DMS79 treated with DMSO at 0.1 percent for 48 hours (cell line): ENCODE data around the gene IGSF21.
"Not testable (repeated sequence)": the region's sequence is repeated elsewhere in the genome, so short reads cannot be mapped to it uniquely, and the experiment has no call there.

Source experiments
- DNase-seq: peaks from one replicate; lab custom pipeline; 2025; lab: John Stamatoyannopoulos, UW

Gene IGSF21

GRCh38 chr1:18360251-18360650 is 252.7 kb downstream of the IGSF21 start:
- no peak for DNase-seq

DNA sequence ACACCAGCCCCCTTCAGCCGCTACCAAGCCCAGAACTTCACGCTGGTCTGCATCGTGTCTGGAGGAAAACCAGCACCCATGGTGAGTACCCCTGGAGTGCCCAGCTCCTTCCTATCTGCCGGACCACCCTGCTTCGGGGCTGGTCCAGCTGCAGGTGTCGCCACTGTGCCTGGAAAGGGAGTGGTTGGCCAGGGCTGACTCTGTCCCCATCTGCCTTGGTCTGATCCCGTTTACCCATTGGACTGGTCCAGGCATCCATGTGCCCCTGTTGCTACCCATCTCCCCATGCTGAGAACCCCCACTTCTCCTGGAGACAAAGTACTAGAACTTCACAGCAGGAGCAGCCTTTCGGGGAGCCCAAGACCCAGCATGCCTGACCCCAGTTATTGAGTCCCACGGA is 254.6 kb downstream of the IGSF21 start:
- no peak for DNase-seq

DNA sequence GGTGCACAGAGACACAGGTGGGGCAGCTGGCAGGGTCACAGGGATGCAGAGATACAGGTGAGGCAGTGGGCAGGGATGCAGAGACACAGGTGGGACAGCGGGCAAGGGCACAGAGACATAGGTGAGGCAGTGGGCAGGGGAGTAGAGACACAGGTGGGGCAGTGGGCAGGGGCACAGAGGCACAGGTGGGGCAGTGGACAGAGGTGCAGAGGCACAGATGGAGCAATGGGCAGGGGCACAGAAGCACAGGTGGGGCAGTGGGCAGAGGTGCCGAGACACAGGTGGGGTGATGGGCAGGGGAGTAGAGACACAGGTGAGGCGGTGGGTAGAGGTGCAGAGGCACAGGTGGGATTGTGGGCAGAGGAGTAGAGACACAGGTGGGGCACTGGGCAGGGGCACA is 255.8 kb downstream of the IGSF21 start:
- no peak for DNase-seq

DNA sequence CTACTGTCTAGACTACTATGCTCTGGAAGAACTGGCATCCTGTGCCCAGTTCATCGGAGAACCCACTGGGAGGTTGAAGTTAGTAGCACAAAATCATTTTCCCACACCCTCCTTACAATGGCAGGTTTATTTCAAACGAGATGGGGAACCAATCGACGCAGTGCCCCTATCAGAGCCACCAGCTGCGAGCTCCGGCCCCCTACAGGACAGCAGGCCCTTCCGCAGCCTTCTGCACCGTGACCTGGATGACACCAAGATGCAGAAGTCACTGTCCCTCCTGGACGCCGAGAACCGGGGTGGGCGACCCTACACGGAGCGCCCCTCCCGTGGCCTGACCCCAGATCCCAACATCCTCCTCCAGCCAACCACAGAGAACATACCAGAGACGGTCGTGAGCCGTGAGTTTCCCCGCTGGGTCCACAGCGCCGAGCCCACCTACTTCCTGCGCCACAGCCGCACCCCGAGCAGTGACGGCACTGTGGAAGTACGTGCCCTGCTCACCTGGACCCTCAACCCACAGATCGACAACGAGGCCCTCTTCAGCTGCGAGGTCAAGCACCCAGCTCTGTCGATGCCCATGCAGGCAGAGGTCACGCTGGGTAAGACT is 257.6 kb downstream of the IGSF21 start:
- DNase-seq, result no peak

- not testable (repeated sequence) for DNase-seq
Measured at GRCh38 chr1:18372505-18372904, 264.9 kb downstream of the IGSF21 start.

- no peak for DNase-seq
Measured at GRCh38 chr1:18373151-18373550, 265.6 kb downstream of the IGSF21 start.

GRCh38 chr1:18373882-18374493 is 266.4 kb downstream of the IGSF21 start:
- no peak for DNase-seq

DNA sequence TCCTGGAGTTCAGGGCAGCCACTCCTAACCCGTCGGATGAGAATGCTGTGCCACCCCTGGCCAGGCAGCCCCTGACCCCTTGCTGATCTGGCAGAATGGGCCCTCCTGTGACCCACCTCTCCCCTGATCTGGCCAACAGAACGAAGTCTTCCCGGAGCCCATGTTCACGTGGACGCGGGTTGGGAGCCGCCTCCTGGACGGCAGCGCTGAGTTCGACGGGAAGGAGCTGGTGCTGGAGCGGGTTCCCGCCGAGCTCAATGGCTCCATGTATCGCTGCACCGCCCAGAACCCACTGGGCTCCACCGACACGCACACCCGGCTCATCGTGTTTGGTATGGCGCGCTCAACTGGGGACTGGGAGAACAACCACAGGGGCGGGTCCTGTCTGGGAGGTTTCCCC is 269.1 kb downstream of the IGSF21 start:
- no peak for DNase-seq

DNA sequence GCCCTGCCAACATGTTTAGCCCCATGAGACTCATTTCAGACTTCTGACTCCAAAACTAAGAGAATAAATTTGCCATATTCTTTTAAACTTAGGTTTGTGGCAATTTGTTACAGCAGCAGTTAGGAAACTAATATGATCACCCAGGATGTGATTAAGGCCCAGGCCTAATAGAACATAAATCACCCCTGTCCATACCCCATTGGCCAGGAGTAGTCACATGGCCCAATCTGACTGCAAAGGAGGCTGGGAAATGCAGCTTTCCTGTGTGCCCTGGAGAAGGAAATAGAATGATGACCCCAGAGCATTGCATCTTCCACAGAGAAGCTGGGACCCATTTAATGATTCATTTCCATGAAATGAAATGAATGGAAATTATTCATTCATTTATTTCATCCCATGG is 272.7 kb downstream of the IGSF21 start:
- DNase-seq, result no peak

GRCh38 chr1:18384059-18384458 is 276.5 kb downstream of the IGSF21 start:
- no peak for DNase-seq

- no peak for DNase-seq
Measured at GRCh38 chr1:18384471-18384870, 276.9 kb downstream of the IGSF21 start.

- DNase-seq, result no peak
Measured at GRCh38 chr1:18385239-18385790, 277.7 kb downstream of the IGSF21 start.

DNA sequence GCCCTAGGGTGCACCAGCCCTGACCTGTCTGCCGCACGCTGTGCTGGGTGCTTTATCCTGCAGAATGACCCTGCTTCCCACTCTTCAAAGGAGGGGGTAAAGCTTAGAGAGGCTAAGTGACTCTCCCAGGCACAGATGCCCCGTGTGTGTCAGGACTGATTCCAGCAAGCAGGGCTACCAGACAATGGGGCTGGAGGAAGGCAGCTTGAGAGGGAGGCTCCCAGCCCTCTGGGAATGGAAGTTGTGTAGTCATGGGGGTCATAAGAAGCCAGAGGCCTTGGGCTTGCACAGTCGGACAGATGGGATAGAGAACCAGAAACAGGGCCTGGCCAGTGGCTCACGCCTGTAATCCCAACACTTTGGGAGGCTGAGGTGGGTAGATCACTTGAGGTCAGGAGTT is 279.0 kb downstream of the IGSF21 start:
- no peak for DNase-seq

DNA sequence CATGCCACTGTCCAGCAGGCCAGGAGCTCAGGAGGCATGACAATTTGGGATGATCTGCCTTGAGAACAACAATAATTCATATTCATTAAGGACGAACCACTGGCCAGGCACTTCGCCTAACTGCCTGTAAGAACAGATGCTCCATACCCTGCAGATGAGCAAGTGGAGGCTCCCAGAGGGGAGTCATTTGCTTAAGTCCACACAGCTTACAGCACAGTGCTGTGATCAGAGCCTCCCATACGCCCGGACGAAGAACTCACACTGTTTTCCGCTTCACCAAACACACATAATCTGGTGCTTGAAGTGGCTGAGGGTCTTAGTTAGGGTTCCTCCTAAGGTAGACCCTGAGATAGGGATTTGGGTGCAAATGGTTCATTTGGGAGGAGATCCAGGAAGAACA is 279.7 kb downstream of the IGSF21 start:
- DNase-seq, result no peak

DNA sequence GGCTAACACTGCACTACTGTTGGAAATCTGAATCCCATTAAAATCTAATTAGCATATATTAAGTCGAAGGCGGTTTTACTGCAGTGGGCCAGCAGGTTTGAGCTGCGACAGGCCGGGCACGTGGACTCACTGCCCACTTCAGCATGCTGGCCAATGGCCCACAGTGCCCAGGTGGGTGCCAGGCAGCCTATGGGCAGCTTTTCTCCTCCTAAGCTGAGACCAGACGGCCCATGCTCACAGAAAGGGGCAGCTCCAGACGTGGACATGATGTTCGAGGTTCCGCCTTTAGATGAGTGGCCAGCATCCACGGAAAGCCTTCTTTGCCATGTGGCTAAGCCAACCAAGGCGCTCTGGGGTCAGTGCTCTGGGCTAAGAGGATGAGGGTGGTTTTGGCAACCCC is 283.4 kb downstream of the IGSF21 start:
- no peak for DNase-seq

DNA sequence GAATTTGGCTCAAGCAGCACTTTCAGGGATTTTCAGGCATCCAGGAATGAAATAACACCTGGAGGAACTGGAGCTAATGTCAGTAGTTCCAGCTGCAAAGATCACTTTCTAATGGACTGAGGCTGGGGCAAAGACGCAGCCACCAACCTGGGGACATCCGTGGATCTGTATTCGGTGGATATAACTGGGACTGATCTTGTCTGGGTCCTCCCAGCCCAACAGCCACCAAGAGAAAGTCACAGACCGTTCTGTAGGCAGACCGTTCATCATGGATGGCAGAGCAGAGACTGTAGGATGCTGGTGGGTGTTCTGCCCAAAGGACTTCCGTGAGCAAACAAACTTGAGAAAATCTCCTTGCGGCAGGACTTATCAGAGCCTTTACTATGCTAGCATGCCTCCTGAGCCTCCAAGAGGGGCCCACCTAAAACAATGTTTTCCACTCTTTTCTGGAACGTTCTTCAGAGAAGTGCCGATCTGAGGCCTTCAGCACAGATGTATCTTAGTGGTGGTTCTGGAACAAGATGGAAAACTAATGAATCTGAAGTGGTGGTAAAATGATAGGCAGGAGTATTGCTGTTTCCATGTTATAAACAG is 287.1 kb downstream of the IGSF21 start:
- DNase-seq, result no peak

DNA sequence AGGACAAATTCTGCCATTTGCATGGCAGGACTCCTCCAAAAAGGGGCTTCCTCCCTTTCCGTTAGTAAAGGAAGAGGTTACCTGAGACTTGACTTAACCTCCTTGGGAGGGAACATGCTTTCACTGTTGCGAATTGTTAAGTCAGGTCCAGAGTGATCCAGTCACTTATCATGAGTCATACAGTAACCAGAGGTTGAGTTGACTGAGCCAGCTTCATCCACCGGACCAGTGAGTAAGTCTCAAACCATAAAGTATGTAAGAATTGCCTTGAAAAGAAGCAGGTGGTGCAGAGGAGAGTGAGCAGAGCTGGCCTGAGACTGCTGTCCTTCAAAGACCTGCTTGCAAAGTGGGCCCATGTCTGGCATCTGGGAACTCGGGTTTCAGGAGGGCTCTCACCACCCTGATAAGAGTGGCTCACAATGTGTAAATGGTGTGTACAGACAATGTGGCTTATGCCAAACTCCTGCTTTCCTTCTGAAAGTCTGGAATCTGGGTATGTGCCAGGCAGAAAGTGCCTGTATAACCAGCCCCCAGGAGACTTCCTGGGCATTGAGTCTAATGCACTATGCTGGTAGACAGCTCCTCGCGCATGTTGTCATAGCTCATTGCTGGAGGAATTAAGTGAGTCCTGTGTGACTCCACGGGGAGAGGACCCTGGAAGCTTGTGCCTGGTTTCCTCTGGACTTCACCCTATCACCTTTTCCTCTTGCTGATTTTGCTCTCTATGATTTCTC is 288.8 kb downstream of the IGSF21 start:
- peak; percentile 84 for DNase-seq

GRCh38 chr1:18397641-18398040 is 290.0 kb downstream of the IGSF21 start:
- peak; percentile 21 for DNase-seq

DNA sequence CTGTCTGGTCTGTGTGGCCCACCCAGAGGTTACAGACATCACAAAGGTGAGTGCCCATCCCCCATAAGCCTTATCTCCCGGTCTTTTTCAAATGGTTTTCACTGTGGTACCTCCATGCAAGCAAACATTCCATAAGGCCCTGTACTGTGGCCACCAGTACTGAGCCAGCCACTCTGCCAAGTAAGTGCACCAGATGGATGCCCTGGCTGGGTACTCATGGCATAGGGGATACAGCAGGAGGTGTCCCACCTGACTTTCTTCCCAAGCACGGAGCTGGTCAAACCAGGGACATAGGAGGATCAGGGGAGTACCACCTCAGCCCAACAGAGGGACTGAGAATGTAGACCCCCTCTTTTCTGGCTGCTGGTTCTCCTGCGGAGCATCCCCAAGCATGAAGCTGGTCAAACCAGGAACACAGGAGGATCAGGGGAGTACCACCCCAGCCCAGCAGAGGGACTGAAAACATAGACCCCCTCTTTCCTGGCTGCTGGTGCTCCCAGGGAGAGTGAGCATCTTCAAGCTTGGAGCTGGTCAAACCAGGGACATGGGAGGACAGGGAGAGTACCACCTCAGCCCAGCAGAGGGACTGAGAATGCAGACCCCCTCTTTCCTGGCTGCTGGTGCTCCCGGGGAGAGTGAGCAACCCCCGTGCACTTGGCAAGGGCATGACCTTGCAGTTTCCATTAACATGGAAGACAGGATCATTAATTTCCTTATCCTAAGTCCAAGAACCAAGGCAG is 291.4 kb downstream of the IGSF21 start:
- DNase-seq, result no peak

DNA sequence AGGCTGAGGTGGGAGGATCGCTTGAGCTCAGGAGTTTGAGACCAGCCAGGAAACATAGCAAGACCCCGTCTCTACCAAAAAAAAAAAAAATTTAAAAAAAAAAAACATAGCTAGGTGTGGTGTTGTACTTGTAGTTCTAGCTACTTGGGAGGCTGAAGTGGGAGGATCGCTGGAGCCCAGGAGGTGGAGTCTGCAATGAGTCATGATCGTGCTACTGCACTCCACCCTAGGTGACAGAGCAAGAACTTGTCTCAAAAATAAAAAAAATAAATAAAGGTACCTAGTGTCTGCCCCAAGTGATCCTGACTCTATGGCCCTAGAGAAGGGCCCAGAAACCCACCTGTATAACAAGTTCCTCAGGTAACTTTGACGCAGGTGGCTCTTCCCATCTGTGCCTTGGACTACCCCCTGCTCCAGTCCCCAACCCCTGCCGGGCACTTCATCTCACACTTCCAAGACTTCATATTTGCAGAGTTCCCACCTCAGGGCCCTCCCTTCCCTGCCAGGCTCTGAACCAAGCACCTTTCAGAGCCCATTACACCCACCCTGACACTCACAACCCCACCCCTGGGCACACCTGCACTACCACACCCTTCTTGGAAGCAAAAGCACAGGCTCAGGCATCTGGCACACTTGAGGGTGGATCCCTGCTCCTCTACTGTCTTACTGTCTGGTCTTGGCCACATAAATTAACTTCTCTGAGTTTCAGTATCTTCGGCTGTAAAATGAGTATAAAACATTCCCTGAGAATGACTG is 292.9 kb downstream of the IGSF21 start:
- DNase-seq, result no peak

GRCh38 chr1:18401921-18402320 is 294.3 kb downstream of the IGSF21 start:
- DNase-seq, result no peak
